ENCODE results near the gene CMTM8.

DNA sequence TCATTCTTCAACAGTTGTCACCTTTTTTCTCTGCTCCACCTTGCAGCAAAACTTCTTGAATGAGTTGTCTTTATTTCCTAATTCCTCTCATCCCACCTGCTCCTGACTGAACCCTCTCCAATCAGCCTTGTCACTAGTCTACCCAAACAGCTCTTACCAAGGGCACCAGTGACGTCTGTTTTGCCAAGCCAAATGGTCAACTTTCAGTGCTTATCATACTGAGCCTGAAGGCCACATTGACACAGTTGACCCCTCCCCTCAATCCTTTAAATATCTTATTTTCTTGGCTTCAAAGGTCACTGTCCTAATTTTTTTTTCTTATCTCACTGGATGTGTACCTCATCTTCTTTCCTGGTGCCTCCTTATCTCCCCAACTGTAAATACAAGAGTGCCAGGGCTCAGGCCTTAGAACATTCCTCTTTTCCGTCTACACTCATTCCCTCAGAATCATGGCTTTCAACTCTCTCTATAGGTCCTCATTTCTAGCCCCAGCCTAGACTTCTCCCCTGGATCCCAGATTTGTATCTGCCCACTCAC, 43.2 kb downstream of the CMTM8 start:
- TF ChIP-seq GATA2 (IDR thresholded peaks at IDR 0.05; ENCODE audit: low read depth, low read length) (no peak), GATA3 (IDR thresholded peaks at IDR 0.05; ENCODE audit: low read depth, low read length) (no peak)
